ENCODE data around the gene MBOAT2.
A peak's percentile ranks its signal among the peaks of the same experiment; 100 is the strongest.

The MBOAT2 gene

DNA sequence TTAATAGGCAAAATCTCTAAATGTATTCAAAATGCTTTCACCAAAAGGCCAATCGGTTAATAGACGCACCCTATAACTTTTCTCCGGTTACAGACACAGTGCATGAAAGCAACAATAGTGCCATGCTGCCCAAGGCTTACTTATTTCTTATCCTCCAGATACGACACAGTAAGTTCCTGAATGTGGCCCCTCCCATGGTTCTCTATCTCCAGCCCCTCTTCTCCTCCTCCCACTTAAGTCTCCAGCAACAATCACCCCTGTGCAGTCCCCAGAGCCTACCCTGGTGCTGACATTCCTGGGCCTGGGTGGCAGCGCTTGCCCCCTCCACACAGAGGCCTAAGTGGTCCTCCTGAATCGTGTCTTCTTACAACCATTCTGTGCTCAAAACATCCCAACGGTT lies 169.6 kb downstream of the MBOAT2 start:
- peak overlapping the region; percentile 10 for H2AK5ac ChIP-seq (ENCODE audit: low read length, severe bottlenecking)
- H4K91ac ChIP-seq (ENCODE audit: low read length) = no peak overlapping the region
- H2AFZ ChIP-seq (ENCODE audit: low read depth, low read length) = no peak overlapping the region
- no peak overlapping the region for H2BK120ac ChIP-seq (ENCODE audit: low read depth, low read length)
- H3K9me3 ChIP-seq (ENCODE audit: control insufficient read depth, low read length) = no peaks in the 10 kb centered on the region
- WGBS = 95% methylated on average over 7 of the region's 7 CpGs
- peaks cover 10% of the 10 kb centered on the region for H3K4me1 ChIP-seq (ENCODE audit: control insufficient read depth, insufficient read depth, low read depth, low read length)
- no peak overlapping the region for H2BK12ac ChIP-seq (ENCODE audit: low read length in 2 of 2)
- H3K27me3 ChIP-seq (ENCODE audit: control insufficient read depth in 1 of 2, insufficient read depth in 1 of 2, low read length in 2 of 2) = no peaks in the 10 kb centered on the region
- H2BK5ac ChIP-seq (ENCODE audit: low read depth, low read length, poor library complexity, severe bottlenecking) = no peak overlapping the region
- no peak overlapping the region for H4K8ac ChIP-seq (ENCODE audit: low read length)
- H3K4ac ChIP-seq (ENCODE audit: low read depth in 1 of 2, low read length in 2 of 2) = no peak overlapping the region
- H3K9ac ChIP-seq (ENCODE audit: low read length) = no peak overlapping the region
- DNase-seq = no peak
- H3K23ac ChIP-seq (ENCODE audit: low read length in 2 of 2) = no peak overlapping the region
- no peak overlapping the region for H3K4me2 ChIP-seq (ENCODE audit: low read length, poor library complexity, severe bottlenecking)
- H2BK15ac ChIP-seq (ENCODE audit: low read depth, poor library complexity, severe bottlenecking) = no peak overlapping the region
- H3K4me3 ChIP-seq (ENCODE audit: insufficient read depth in 1 of 2, low read depth in 1 of 2, low read length in 2 of 2) = no peak overlapping the region
- no peak overlapping the region for H3K18ac ChIP-seq (ENCODE audit: low read depth in 1 of 2, low read length in 2 of 2)
- no peak overlapping the region for H3K27ac ChIP-seq (ENCODE audit: low read length, poor library complexity, severe bottlenecking)
- peaks cover 21% of the 10 kb centered on the region for H3K79me1 ChIP-seq (replicated peaks; ENCODE audit: low read length, poor library complexity, severe bottlenecking)
- H3K36me3 ChIP-seq (ENCODE audit: control insufficient read depth in 1 of 2, insufficient read depth in 2 of 2, low read depth in 1 of 2, low read length in 2 of 2) = no peaks in the 10 kb centered on the region
- H3K14ac ChIP-seq (ENCODE audit: low read length in 2 of 2) = peak overlapping the region in 1 of 2 experiments; percentile 92

DNA sequence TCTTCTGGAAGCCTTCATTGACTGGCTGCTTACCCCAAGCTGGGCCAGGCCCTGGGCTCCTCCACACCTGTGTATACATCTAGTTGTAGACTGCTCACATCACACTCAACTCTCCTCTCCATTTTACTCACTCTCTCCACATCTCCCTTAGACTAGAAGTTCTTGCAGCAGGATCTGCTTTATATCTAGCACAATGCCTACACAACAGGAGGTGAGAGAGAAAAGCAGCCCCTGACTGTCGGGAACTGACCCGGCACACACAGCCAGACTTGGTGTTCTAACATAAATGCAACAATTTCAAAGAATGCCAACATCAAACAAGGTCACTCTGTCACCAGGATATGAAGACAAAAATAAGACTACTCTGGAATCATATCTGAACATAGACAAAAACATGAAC lies 172.0 kb downstream of the MBOAT2 start:
- Histone ChIP-seq H2BK12ac (ENCODE audit: low read length in 2 of 2) (no peak overlapping the region), H3K23ac (ENCODE audit: low read length in 2 of 2) (no peak overlapping the region), H3K4me3 (ENCODE audit: insufficient read depth in 1 of 2, low read depth in 1 of 2, low read length in 2 of 2) (no peak overlapping the region), H3K4me1 (ENCODE audit: control insufficient read depth, insufficient read depth, low read depth, low read length) (peaks cover 11% of the 10 kb centered on the region), H3K9ac (ENCODE audit: low read length) (no peak overlapping the region), H2AFZ (ENCODE audit: low read depth, low read length) (no peak overlapping the region), H2BK120ac (ENCODE audit: low read depth, low read length) (no peak overlapping the region), H2AK5ac (ENCODE audit: low read length, severe bottlenecking) (no peak overlapping the region), H4K8ac (ENCODE audit: low read length) (no peak overlapping the region), H2BK15ac (ENCODE audit: low read depth, poor library complexity, severe bottlenecking) (no peak overlapping the region), H3K79me1 (replicated peaks; ENCODE audit: low read length, poor library complexity, severe bottlenecking) (peaks cover 26% of the 10 kb centered on the region), H2BK5ac (ENCODE audit: low read depth, low read length, poor library complexity, severe bottlenecking) (no peak overlapping the region), H3K36me3 (ENCODE audit: control insufficient read depth in 1 of 2, insufficient read depth in 2 of 2, low read depth in 1 of 2, low read length in 2 of 2) (peaks cover 0 to 4% of the 10 kb centered on the region in 2 experiments), H3K27ac (ENCODE audit: low read length, poor library complexity, severe bottlenecking) (no peak overlapping the region), H3K14ac (ENCODE audit: low read length in 2 of 2) (no peak overlapping the region), H3K9me3 (ENCODE audit: control insufficient read depth, low read length) (no peaks in the 10 kb centered on the region), H3K4me2 (ENCODE audit: low read length, poor library complexity, severe bottlenecking) (no peak overlapping the region), H4K91ac (ENCODE audit: low read length) (no peak overlapping the region), H3K18ac (ENCODE audit: low read depth in 1 of 2, low read length in 2 of 2) (no peak overlapping the region), H3K27me3 (ENCODE audit: control insufficient read depth in 1 of 2, insufficient read depth in 1 of 2, low read length in 2 of 2) (no peaks in the 10 kb centered on the region), H3K4ac (ENCODE audit: low read depth in 1 of 2, low read length in 2 of 2) (no peak overlapping the region)
- DNase-seq = no peak
- WGBS = 97% methylated on average over 2 of the region's 2 CpGs

- Histone ChIP-seq H2BK5ac (ENCODE audit: low read depth, low read length, poor library complexity, severe bottlenecking) (no peak overlapping the region), H3K4ac (ENCODE audit: low read depth in 1 of 2, low read length in 2 of 2) (no peak overlapping the region), H2BK120ac (ENCODE audit: low read depth, low read length) (no peak overlapping the region), H4K8ac (ENCODE audit: low read length) (no peak overlapping the region), H3K4me3 (ENCODE audit: insufficient read depth in 1 of 2, low read depth in 1 of 2, low read length in 2 of 2) (no peak overlapping the region), H3K9me3 (ENCODE audit: control insufficient read depth, low read length) (no peaks in the 10 kb centered on the region), H3K4me2 (ENCODE audit: low read length, poor library complexity, severe bottlenecking) (no peak overlapping the region), H3K36me3 (ENCODE audit: control insufficient read depth in 1 of 2, insufficient read depth in 2 of 2, low read depth in 1 of 2, low read length in 2 of 2) (peaks cover 7 to 31% of the 10 kb centered on the region in 2 experiments), H3K14ac (ENCODE audit: low read length in 2 of 2) (no peak overlapping the region), H3K27me3 (ENCODE audit: control insufficient read depth in 1 of 2, insufficient read depth in 1 of 2, low read length in 2 of 2) (no peaks in the 10 kb centered on the region), H4K91ac (ENCODE audit: low read length) (no peak overlapping the region), H3K4me1 (ENCODE audit: control insufficient read depth, insufficient read depth, low read depth, low read length) (peaks cover 2% of the 10 kb centered on the region), H3K79me1 (replicated peaks; ENCODE audit: low read length, poor library complexity, severe bottlenecking) (peaks cover 18% of the 10 kb centered on the region), H3K27ac (ENCODE audit: low read length, poor library complexity, severe bottlenecking) (no peak overlapping the region), H2AFZ (ENCODE audit: low read depth, low read length) (no peak overlapping the region), H2AK5ac (ENCODE audit: low read length, severe bottlenecking) (no peak overlapping the region), H2BK15ac (ENCODE audit: low read depth, poor library complexity, severe bottlenecking) (no peak overlapping the region), H2BK12ac (ENCODE audit: low read length in 2 of 2) (no peak overlapping the region), H3K9ac (ENCODE audit: low read length) (no peak overlapping the region), H3K23ac (ENCODE audit: low read length in 2 of 2) (no peak overlapping the region), H3K18ac (ENCODE audit: low read depth in 1 of 2, low read length in 2 of 2) (no peak overlapping the region)
- no peak for DNase-seq
- WGBS = 96% methylated on average over 2 of the region's 2 CpGs
Measured at GRCh38 chr2:8827729-8828128, 175.8 kb downstream of the MBOAT2 start.

- H2BK120ac ChIP-seq (ENCODE audit: low read depth, low read length) = no peak overlapping the region
- no peak overlapping the region for H2AFZ ChIP-seq (ENCODE audit: low read depth, low read length)
- H2BK12ac ChIP-seq (ENCODE audit: low read length in 2 of 2) = no peak overlapping the region
- WGBS = 95% methylated on average over 4 of the region's 4 CpGs
- H3K9me3 ChIP-seq (ENCODE audit: control insufficient read depth, low read length) = no peaks in the 10 kb centered on the region
- no peak overlapping the region for H2AK5ac ChIP-seq (ENCODE audit: low read length, severe bottlenecking)
- H3K4me2 ChIP-seq (ENCODE audit: low read length, poor library complexity, severe bottlenecking) = no peak overlapping the region
- H3K27me3 ChIP-seq (ENCODE audit: control insufficient read depth in 1 of 2, insufficient read depth in 1 of 2, low read length in 2 of 2) = no peaks in the 10 kb centered on the region
- H4K8ac ChIP-seq (ENCODE audit: low read length) = no peak overlapping the region
- H4K91ac ChIP-seq (ENCODE audit: low read length) = no peak overlapping the region
- H3K14ac ChIP-seq (ENCODE audit: low read length in 2 of 2) = no peak overlapping the region
- H3K4ac ChIP-seq (ENCODE audit: low read depth in 1 of 2, low read length in 2 of 2) = no peak overlapping the region
- peaks cover 3% of the 10 kb centered on the region for H3K4me1 ChIP-seq (ENCODE audit: control insufficient read depth, insufficient read depth, low read depth, low read length)
- DNase-seq = peak; percentile 60
- H3K18ac ChIP-seq (ENCODE audit: low read depth in 1 of 2, low read length in 2 of 2) = no peak overlapping the region
- H3K36me3 ChIP-seq (ENCODE audit: control insufficient read depth in 1 of 2, insufficient read depth in 2 of 2, low read depth in 1 of 2, low read length in 2 of 2) = peaks cover 9 to 58% of the 10 kb centered on the region in 2 experiments
- no peak overlapping the region for H3K27ac ChIP-seq (ENCODE audit: low read length, poor library complexity, severe bottlenecking)
- no peak overlapping the region for H3K9ac ChIP-seq (ENCODE audit: low read length)
- H2BK15ac ChIP-seq (ENCODE audit: low read depth, poor library complexity, severe bottlenecking) = no peak overlapping the region
- no peak overlapping the region for H3K23ac ChIP-seq (ENCODE audit: low read length in 2 of 2)
- peaks cover 17% of the 10 kb centered on the region for H3K79me1 ChIP-seq (replicated peaks; ENCODE audit: low read length, poor library complexity, severe bottlenecking)
- H3K4me3 ChIP-seq (ENCODE audit: insufficient read depth in 1 of 2, low read depth in 1 of 2, low read length in 2 of 2) = no peak overlapping the region
- H2BK5ac ChIP-seq (ENCODE audit: low read depth, low read length, poor library complexity, severe bottlenecking) = no peak overlapping the region
Measured at GRCh38 chr2:8822218-8822617, 181.3 kb downstream of the MBOAT2 start.
